HG03095 (cell line): ENCODE results near the gene VEZF1.
"Not testable (repeated sequence)": the region's sequence is repeated elsewhere in the genome, so short reads cannot be mapped to it uniquely, and the experiment has no call there.

ENCODE experiments used
- ATAC-seq: cut with Tn5 transposase; IDR thresholded peaks from one replicate; pipeline ENCODE4 v1.9.1; 2021; ENCODE audit warnings: moderate library complexity; ENCODE audit not compliant: unreplicated experiment

VEZF1 gene

DNA sequence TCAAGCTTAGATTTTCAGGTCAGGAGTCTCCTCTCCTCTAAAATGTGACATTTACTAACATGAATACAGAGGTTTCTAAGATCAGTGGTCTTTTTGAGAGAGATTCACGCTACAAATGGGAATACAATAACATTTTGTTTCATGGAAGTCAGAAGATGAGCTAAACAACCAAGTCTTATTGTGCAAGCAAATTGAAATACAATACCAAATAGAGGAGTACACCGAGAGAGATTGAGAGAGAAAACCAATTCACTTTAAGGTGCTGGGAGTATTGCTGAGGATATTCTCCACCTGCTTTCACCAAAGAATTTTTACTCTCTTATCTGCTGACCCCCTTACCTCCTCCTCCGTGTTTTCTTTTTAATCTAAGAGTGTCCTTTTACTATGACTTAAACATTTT, 11.5 kb downstream of the VEZF1 start:
- ATAC-seq: no peak

DNA sequence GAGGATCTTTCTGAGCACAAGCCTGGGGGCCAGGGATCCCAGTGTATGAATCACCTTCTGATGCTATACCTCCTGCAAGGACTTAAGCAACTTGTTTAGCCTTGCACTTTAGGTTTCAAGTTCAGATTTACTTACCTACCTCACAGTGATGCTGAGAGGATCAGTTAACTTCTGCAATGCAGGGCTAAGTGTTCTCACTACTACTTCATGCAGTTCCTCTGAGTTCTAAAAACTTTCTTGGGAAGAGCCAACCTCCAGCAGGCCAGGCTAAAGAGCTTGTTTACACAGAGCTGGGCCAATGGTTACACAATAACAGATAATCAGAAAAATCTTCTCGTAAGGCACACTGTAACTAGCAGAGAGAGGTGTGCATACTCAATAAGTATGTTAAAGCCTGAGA, 13.0 kb downstream of the VEZF1 start:
- no peak for ATAC-seq

DNA sequence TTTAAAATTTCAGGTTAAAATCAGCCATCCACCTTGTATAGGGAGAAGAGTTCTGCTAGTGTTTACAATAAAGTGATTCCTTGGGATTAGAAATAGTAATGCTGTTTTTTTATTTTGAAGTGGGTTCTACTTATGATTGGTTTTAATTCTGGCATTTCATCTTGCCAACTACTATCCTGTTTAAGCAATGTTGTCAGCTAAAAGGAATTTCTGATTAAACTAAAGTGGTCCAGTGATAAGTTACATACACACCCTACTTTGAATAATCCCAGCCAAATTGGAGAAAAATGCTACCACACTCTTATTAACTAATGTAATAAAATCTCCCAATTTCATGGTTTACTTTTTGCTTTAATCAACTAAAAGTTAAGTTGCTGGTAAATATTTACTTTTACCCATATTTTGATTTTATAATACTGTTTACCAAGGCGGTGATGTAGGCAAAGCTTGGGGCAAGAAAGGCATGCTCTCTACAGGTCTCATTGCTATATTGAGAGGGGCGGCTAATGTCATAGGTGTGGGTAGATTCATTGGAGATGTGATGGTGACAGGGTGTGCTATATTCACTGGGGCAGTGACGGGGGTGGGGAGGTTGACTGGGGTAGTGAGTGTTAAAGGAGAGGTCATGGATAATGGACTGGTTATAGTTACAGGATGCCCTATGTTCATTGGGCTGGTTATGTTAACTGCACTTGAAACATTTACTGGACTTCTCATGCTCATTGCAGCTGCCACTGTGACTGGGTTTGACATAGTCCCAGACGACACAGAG, 13.8 kb downstream of the VEZF1 start:
- ATAC-seq: not testable (repeated sequence)

DNA sequence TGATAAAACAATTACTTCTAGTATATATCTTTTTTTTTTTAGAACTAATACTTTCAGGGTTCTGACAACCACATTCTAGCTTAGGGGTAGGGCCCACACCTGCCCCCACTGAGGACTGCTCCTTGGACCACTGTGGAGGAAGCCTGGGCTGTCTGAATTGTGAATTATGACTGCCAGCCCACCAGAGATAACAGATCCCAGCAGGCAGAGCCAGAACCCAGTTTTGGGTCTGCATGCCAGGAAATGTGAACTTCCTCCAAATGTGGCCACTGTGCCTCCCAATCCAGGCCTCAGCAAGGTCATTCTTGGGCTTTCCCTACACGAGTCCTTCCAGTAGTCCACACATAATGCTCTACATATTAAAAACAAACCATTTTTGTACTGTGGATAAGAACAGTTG, 15.9 kb downstream of the VEZF1 start:
- ATAC-seq: no peak

GRCh38 chr17:57971572-57971971, 16.5 kb downstream of the VEZF1 start:
- ATAC-seq: no peak

GRCh38 chr17:57970710-57971109, 17.3 kb downstream of the VEZF1 start:
- ATAC-seq: no peak

GRCh38 chr17:57968456-57968855, 19.6 kb downstream of the VEZF1 start:
- no peak for ATAC-seq

GRCh38 chr17:57966875-57967274, 21.2 kb downstream of the VEZF1 start:
- ATAC-seq: no peak

- no peak for ATAC-seq
These were observed 21.8 kb downstream of the VEZF1 start for GRCh38 chr17:57966246-57966645.

GRCh38 chr17:57965521-57966160, 22.4 kb downstream of the VEZF1 start:
- ATAC-seq: no peak

GRCh38 chr17:57963149-57963511, 24.9 kb downstream of the VEZF1 start:
- ATAC-seq: no peak

GRCh38 chr17:57962279-57963148, 25.5 kb downstream of the VEZF1 start:
- no peak for ATAC-seq

DNA sequence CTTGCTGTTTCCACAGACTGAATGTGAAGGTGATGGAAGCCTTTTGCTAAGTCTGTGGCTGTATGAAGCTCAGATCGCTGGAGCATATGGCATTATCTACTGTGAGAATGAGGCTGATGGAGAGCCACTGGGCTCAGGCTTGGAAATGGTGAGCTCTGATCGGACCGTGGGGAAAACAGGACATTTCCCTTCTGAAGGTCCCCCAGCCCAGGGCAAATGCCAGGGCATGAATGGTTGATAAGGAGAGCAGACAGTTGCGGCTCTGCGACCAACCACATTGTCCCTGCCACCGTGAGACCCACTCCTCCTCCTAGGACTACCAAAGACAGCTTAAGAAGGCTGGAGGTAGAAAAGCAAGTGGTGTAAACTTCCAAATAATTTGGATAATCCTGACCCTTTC, 28.1 kb downstream of the VEZF1 start:
- no peak for ATAC-seq

GRCh38 chr17:57958391-57958790, 29.7 kb downstream of the VEZF1 start:
- not testable (repeated sequence) for ATAC-seq

DNA sequence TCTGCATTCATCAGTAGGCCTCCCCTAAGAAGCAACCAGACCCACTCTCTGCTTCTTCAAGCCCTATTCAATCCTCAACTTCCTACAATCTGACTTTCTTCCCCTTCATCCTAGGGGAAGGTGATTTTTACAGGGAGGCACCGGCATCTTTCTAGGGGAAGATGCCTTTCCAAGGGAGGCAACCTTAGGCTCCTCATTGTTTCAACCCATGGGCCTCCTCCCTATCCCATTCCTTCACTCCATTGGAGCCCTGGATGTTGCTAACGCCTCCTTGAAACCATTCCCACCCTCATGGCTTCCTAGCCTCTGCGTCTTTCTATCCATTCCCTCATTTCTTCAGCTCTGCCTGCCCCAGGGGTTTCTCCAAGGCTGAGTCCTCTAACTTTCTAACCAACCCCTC, 30.2 kb downstream of the VEZF1 start:
- ATAC-seq: no peak

GRCh38 chr17:57957120-57957850, 30.8 kb downstream of the VEZF1 start:
- no peak for ATAC-seq

DNA sequence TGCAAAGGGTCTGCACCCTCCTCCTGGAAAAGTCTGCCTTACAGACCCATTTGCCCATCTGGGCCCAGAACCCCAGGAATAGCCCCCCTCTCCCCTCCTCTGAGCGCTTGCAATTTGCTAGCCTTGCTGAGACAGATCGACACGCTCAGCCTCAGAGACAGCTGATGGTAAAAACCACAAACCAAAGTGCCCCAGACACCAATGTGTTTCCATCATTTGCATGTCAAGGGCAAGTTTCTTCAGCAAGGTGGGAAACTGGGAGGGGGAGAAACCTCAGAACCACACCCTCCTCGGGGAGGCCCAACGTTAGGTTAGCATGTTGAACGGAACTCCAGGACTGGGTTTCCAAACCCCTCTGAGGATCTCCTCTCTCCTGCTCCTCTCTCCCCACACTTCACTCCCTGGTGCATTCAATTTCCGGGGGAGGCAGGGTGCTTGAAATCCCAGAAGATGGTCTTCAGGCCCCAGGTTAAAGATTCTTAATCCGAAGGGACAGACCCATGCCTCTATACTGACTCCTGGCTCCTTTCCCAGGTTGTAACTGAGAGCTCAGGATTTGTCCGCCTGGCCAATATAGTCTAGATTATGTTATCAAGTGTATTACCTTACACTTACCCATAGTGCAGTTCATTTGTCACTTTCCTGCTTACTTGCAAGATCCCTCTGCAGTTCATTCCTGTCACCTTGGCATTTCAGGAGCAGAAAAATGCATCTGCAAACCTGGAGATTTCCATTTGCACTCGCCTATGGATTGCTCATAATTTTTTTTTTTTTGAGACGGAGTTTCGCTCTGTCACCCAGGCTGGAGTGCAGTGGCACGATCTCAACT, 31.5 kb downstream of the VEZF1 start:
- peak; percentile 65 for ATAC-seq

DNA sequence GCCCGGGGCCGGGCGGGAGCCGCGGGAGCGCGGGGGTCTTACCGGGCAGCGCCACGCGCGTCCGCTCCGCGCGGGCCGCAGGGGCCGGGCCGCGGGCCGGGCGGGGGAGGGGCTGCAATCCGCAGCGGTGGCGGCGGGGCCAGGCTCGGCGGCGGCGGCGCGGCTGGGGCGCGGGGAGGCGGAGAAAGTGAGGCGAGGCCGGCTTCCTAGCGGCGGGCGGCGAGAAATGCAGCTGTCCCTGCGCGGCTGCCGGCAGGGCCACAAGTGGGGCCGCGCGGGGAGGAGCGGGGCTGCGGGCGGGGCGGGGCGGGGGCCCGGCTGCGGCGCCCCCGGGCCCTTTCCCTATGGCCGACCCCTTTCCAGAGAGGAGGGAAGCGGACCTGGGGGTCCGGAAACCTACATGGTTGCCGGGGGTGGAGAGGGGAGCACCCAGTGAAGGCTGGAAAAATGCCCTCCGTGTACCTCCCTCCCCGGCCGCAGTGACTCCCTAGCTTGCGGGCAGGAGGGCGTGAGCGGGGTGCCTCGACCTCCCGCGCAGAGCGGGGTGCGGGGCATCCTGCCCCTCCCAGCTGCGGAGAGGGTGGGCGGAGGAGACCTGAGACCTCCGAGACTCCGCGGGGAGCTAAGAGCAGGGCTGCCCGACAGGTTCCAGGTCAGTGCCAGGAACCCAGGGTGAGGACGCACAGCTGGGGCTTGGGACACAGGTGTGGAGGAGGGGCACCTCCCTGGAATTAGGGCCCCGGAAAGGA, 32.7 kb downstream of the VEZF1 start, which contains the start of gene CUEDC1:
CUEDC1 (minus strand) TSS at position 230 of the 749 bp plus-strand sequence. CDS start 69,848 bp downstream, outside the sequence.
- peak; percentile 58 for ATAC-seq
